Vagina (tissue), 2 donors: Measurements from ENCODE around the gene KRT9. TPM values are rescaled to one million over a fixed set of nuclear protein-coding genes. Genes with fewer than 3 reads are reported as not detected.

ENCODE experiments used
- DNase-seq, 2 donors: peaks; one replicate each; pipeline ENCODE4 v3.0.0-alpha.2; 2017; ENCODE audit errors: extremely low spot score in 2 of 2
- H3K27ac ChIP-seq: fragments of 200-600 bp; sonication (generic); one replicate; pipeline ENCODE4 v1.5.1; 2019
- H3K27me3 ChIP-seq: fragments of 200-600 bp; sonication (generic); one replicate; pipeline ENCODE4 v1.5.1; 2019
- H3K36me3 ChIP-seq, 2 donors: fragments of 200-600 bp; sonication (generic); one replicate each; pipeline ENCODE4 v1.5.1; 2017 to 2019
- H3K4me1 ChIP-seq: fragments of 200-600 bp; sonication (generic); one replicate; pipeline ENCODE4 v1.5.1; 2019
- H3K4me3 ChIP-seq, 2 donors: fragments of 200-600 bp; sonication (generic); 1 replicate in 1 of 2; 2 replicates in 1 of 2; pipeline ENCODE4 v1.5.1; 2016 to 2019
- H3K9me3 ChIP-seq: fragments of 200-600 bp; sonication (generic); one replicate; pipeline ENCODE4 v1.5.1; 2019
- CTCF ChIP-seq, 3 experiments: fragments of 450-650 bp in 2 of 3; fragments of 200-600 bp in 1 of 3; sonication (generic) in 1 of 3; IDR thresholded peaks; one replicate each; pipeline ENCODE4 v1.5.1; 2017 to 2019; ENCODE audit warnings: antibody characterized with exemption in 3 of 3, mild to moderate bottlenecking in 2 of 3, moderate library complexity in 2 of 3
- POLR2A ChIP-seq, 2 donors: fragments of 450-650 bp; IDR thresholded peaks; one replicate each; pipeline ENCODE4 v1.6.1; 2017; ENCODE audit warnings: antibody characterized with exemption in 2 of 2, mild to moderate bottlenecking in 2 of 2, moderate library complexity in 2 of 2
- POLR2AphosphoS5 ChIP-seq, 2 donors: sonication (generic); formaldehyde crosslinking; IDR thresholded peaks; one replicate each; pipeline ENCODE4 v1.9.0; 2017; ENCODE audit warnings: antibody characterized with exemption in 2 of 2, mild to moderate bottlenecking in 2 of 2, low read depth in 1 of 2; ENCODE audit not compliant: insufficient read depth in 1 of 2
- intact Hi-C: fragments of 100-400 bp; cut with DNase I; formaldehyde crosslinking; loops from one replicate; pipeline ENCODE4 v1.15.1; 2023
- total RNA-seq: library from RNA; depleted of rRNA; stranded (reverse); fragments of >200 nt; gene quantifications from one replicate; pipeline ENCODE4 v1.2.3, GENCODE V29; 2016

KRT9 gene
- total RNA-seq, 1 donor from 2014 or later = not detected

GRCh38 chr17:41593306-41593981 lies 21.6 kb upstream of the KRT9 start:
- no peak for TF ChIP-seq POLR2AphosphoS5 (IDR thresholded peaks at IDR 0.05; ENCODE audit: insufficient read depth in 1 of 2, low read depth in 1 of 2)
- no peak for TF ChIP-seq POLR2A (IDR thresholded peaks at IDR 0.05)
- no peak for TF ChIP-seq CTCF (IDR thresholded peaks at IDR 0.05)
- Histone ChIP-seq H3K9me3 (no peaks in the 10 kb centered on the region), H3K4me1 (no peaks in the 10 kb centered on the region), H3K27me3 (no peaks in the 10 kb centered on the region), H3K27ac (no peak overlapping the region), H3K36me3 (no peaks in the 10 kb centered on the region), H3K4me3 (no peak overlapping the region)
- no peak for DNase-seq
- intact Hi-C loops = no loop called here

- no peak for DNase-seq
- intact Hi-C loops = no loop called here
- TF ChIP-seq POLR2A (IDR thresholded peaks at IDR 0.05) (no peak), POLR2AphosphoS5 (IDR thresholded peaks at IDR 0.05; ENCODE audit: insufficient read depth in 1 of 2, low read depth in 1 of 2) (no peak), CTCF (IDR thresholded peaks at IDR 0.05) (no peak)
- H3K4me1 ChIP-seq = peaks cover 5% of the 10 kb centered on the region
- H3K9me3 ChIP-seq = no peaks in the 10 kb centered on the region
- no peak overlapping the region for H3K4me3 ChIP-seq
- H3K27me3 ChIP-seq = no peaks in the 10 kb centered on the region
- H3K27ac ChIP-seq = no peak overlapping the region
- H3K36me3 ChIP-seq = no peaks in the 10 kb centered on the region
Measured at GRCh38 chr17:41592601-41593305, 20.9 kb upstream of the KRT9 start.

- Histone ChIP-seq H3K27me3 (no peaks in the 10 kb centered on the region), H3K9me3 (no peaks in the 10 kb centered on the region), H3K27ac (no peak overlapping the region), H3K4me1 (peaks cover 5% of the 10 kb centered on the region), H3K4me3 (no peak overlapping the region), H3K36me3 (no peaks in the 10 kb centered on the region)
- intact Hi-C loops = no loop called here
- TF ChIP-seq POLR2A (IDR thresholded peaks at IDR 0.05) = no peak
- no peak for TF ChIP-seq POLR2AphosphoS5 (IDR thresholded peaks at IDR 0.05; ENCODE audit: insufficient read depth in 1 of 2, low read depth in 1 of 2)
- TF ChIP-seq CTCF (IDR thresholded peaks at IDR 0.05) = no peak
- peak in 1 of 2 donors; percentile 85 for DNase-seq
Measured at GRCh38 chr17:41589301-41589700, 17.4 kb upstream of the KRT9 start.

- Histone ChIP-seq H3K27me3 (no peaks in the 10 kb centered on the region), H3K4me3 (no peak overlapping the region), H3K4me1 (peaks cover 5% of the 10 kb centered on the region), H3K36me3 (no peaks in the 10 kb centered on the region), H3K27ac (no peak overlapping the region), H3K9me3 (no peaks in the 10 kb centered on the region)
- TF ChIP-seq POLR2A (IDR thresholded peaks at IDR 0.05) = no peak
- TF ChIP-seq CTCF (IDR thresholded peaks at IDR 0.05) = no peak
- no peak for TF ChIP-seq POLR2AphosphoS5 (IDR thresholded peaks at IDR 0.05; ENCODE audit: insufficient read depth in 1 of 2, low read depth in 1 of 2)
- intact Hi-C loops = no loop called here
- no peak for DNase-seq
Measured at GRCh38 chr17:41588126-41588810, 16.4 kb upstream of the KRT9 start.
